HEK293 (cell line): ENCODE results near the gene COPS2.

Experiments
- CTCF ChIA-PET: fragments of 350-600 bp; formaldehyde crosslinking; extraction: SDS; loops from one replicate; lab custom pipeline; 2021; ENCODE audit warnings: antibody characterized with exemption; lab: Yijun Ruan, JAX
- POLR2A ChIA-PET: fragments of 300-600 bp; formaldehyde crosslinking; extraction: SDS; loops from one replicate; lab custom pipeline; 2020; ENCODE audit warnings: antibody characterized with exemption, inconsistent platforms; lab: Yijun Ruan, JAX
- H3K27ac ChIP-seq: fragments of 200-500 bp; sonication (Bioruptor generic); 2 replicates; pipeline ENCODE4 v1.5.1; 2014; ENCODE audit warnings: low read depth, low read length, control low read depth, inconsistent platforms; ENCODE audit errors: extremely low read depth
- H3K36me3 ChIP-seq, 2 experiments: fragments of 200-500 bp in 1 of 2; sonication (Bioruptor generic) in 1 of 2; 1 replicate in 1 of 2; 2 replicates in 1 of 2; pipeline ENCODE4 v1.5.1; 2014 to 2017; ENCODE audit warnings: inconsistent platforms in 2 of 2, low read length in 2 of 2; ENCODE audit not compliant: control insufficient read depth in 2 of 2, insufficient read depth in 1 of 2
- H3K4me1 ChIP-seq: fragments of 200-500 bp; sonication (Bioruptor generic); 2 replicates; pipeline ENCODE4 v1.5.1; 2014; ENCODE audit warnings: mild to moderate bottlenecking, low read length, inconsistent platforms; ENCODE audit not compliant: control insufficient read depth, insufficient read depth
- H3K4me3 ChIP-seq: 2 replicates; pipeline ENCODE4 v1.5.1; 2011; ENCODE audit warnings: low read depth, mild to moderate bottlenecking, control low read depth, low read length, moderate library complexity
- H3K9me3 ChIP-seq: fragments of 200-500 bp; sonication (Bioruptor generic); 2 replicates; pipeline ENCODE4 v1.5.1; 2014; ENCODE audit warnings: low read depth, low read length, inconsistent platforms; ENCODE audit not compliant: control insufficient read depth, insufficient read depth
- AEBP2 ChIP-seq: fragments of 450-650 bp; formaldehyde crosslinking; IDR thresholded peaks from 2 replicates; pipeline ENCODE4 v1.5.1; 2016; ENCODE audit warnings: missing biosample characterization, missing genetic modification characterization, borderline replicate concordance
- FEZF1 ChIP-seq: fragments of 450-650 bp; formaldehyde crosslinking; IDR thresholded peaks from 2 replicates; pipeline ENCODE4 v1.5.1; 2016; ENCODE audit warnings: missing biosample characterization, missing genetic modification characterization
- GFI1B ChIP-seq: fragments of 450-650 bp; formaldehyde crosslinking; IDR thresholded peaks from 2 replicates; pipeline ENCODE4 v1.5.1; 2016; ENCODE audit warnings: missing biosample characterization, missing genetic modification characterization
- HOXA7 ChIP-seq: sonication (generic); formaldehyde crosslinking; IDR thresholded peaks from 2 replicates; pipeline ENCODE4 v1.8.1; 2022; ENCODE audit warnings: missing genetic modification reagents, borderline replicate concordance
- KLF9 ChIP-seq: fragments of 450-650 bp; formaldehyde crosslinking; IDR thresholded peaks from 2 replicates; pipeline ENCODE4 v1.5.1; 2016; ENCODE audit warnings: missing biosample characterization, missing genetic modification characterization, low read depth
- MEIS1 ChIP-seq: sonication (generic); formaldehyde crosslinking; IDR thresholded peaks from 2 replicates; pipeline ENCODE4 v1.8.1; 2022; ENCODE audit warnings: missing genetic modification reagents, mild to moderate bottlenecking, borderline replicate concordance
- MYNN ChIP-seq: fragments of 450-650 bp; formaldehyde crosslinking; IDR thresholded peaks from 2 replicates; pipeline ENCODE4 v1.5.1; 2016; ENCODE audit warnings: missing biosample characterization, missing genetic modification characterization, borderline replicate concordance
- OSR2 ChIP-seq: fragments of 450-650 bp; formaldehyde crosslinking; IDR thresholded peaks from 2 replicates; pipeline ENCODE4 v1.5.1; 2016; ENCODE audit warnings: missing biosample characterization, missing genetic modification characterization
- RBAK ChIP-seq: fragments of 450-650 bp; formaldehyde crosslinking; IDR thresholded peaks from 2 replicates; pipeline ENCODE4 v1.5.1; 2016; ENCODE audit warnings: missing biosample characterization, missing genetic modification characterization
- SP2 ChIP-seq: fragments of 450-650 bp; formaldehyde crosslinking; IDR thresholded peaks from 2 replicates; pipeline ENCODE4 v1.5.1; 2016; ENCODE audit warnings: missing biosample characterization, missing genetic modification characterization
- SP3 ChIP-seq: fragments of 450-650 bp; formaldehyde crosslinking; IDR thresholded peaks from 2 replicates; pipeline ENCODE4 v1.5.1; 2016; ENCODE audit warnings: missing biosample characterization, missing genetic modification characterization
- ZBTB10 ChIP-seq: fragments of 450-650 bp; formaldehyde crosslinking; IDR thresholded peaks from 2 replicates; pipeline ENCODE4 v1.5.1; 2016; ENCODE audit warnings: missing biosample characterization, missing genetic modification characterization
- ZBTB49 ChIP-seq: fragments of 450-650 bp; formaldehyde crosslinking; IDR thresholded peaks from 2 replicates; pipeline ENCODE4 v1.5.1; 2016; ENCODE audit warnings: missing biosample characterization, missing genetic modification characterization, low read depth
- ZNF146 ChIP-seq: fragments of 450-650 bp; formaldehyde crosslinking; IDR thresholded peaks from 2 replicates; pipeline ENCODE4 v1.5.1; 2016; ENCODE audit warnings: missing biosample characterization, missing genetic modification characterization
- ZNF174 ChIP-seq: fragments of 450-650 bp; formaldehyde crosslinking; IDR thresholded peaks from 2 replicates; pipeline ENCODE4 v1.5.0; 2017; ENCODE audit warnings: missing biosample characterization, mild to moderate bottlenecking, missing genetic modification characterization
- ZNF18 ChIP-seq: fragments of 450-650 bp; formaldehyde crosslinking; IDR thresholded peaks from 2 replicates; pipeline ENCODE4 v1.5.1; 2016; ENCODE audit warnings: missing biosample characterization, missing genetic modification characterization
- ZNF221 ChIP-seq: fragments of 450-650 bp; formaldehyde crosslinking; IDR thresholded peaks from 2 replicates; pipeline ENCODE4 v1.5.1; 2017; ENCODE audit warnings: missing biosample characterization, missing genetic modification characterization, borderline replicate concordance
- ZNF26 ChIP-seq: fragments of 450-650 bp; formaldehyde crosslinking; IDR thresholded peaks from 2 replicates; pipeline ENCODE4 v1.5.1; 2016; ENCODE audit warnings: missing biosample characterization, missing genetic modification characterization
- ZNF311 ChIP-seq: fragments of 450-650 bp; formaldehyde crosslinking; IDR thresholded peaks from 2 replicates; pipeline ENCODE4 v1.5.1; 2017; ENCODE audit warnings: missing biosample characterization, missing genetic modification characterization, borderline replicate concordance
- ZNF544 ChIP-seq: fragments of 450-650 bp; formaldehyde crosslinking; IDR thresholded peaks from 2 replicates; pipeline ENCODE4 v1.5.0; 2017; ENCODE audit warnings: missing biosample characterization, missing genetic modification characterization
- ZNF561 ChIP-seq: fragments of 450-650 bp; IDR thresholded peaks from 2 replicates; pipeline ENCODE4 v1.5.1; 2018; ENCODE audit warnings: missing biosample characterization, missing genetic modification characterization, borderline replicate concordance
- ZNF645 ChIP-seq: fragments of 450-650 bp; formaldehyde crosslinking; IDR thresholded peaks from 2 replicates; pipeline ENCODE4; 2016; ENCODE audit warnings: missing biosample characterization, missing genetic modification characterization
- ZNF785 ChIP-seq: fragments of 450-650 bp; formaldehyde crosslinking; IDR thresholded peaks from 2 replicates; pipeline ENCODE4 v1.5.1; 2016; ENCODE audit warnings: missing biosample characterization, missing genetic modification characterization
- ZSCAN30 ChIP-seq: fragments of 450-650 bp; IDR thresholded peaks from 2 replicates; pipeline ENCODE4 v1.5.1; 2018; ENCODE audit warnings: missing biosample characterization, mild to moderate bottlenecking, missing genetic modification characterization, moderate library complexity

Gene COPS2

GRCh38 chr15:49196856-49197255 lies 41.5 kb upstream of the COPS2 start:
- Histone ChIP-seq H3K36me3 (no peaks in the 10 kb centered on the region), H3K4me1 (peaks cover 7% of the 10 kb centered on the region), H3K27ac (no peak overlapping the region), H3K9me3 (no peaks in the 10 kb centered on the region), H3K4me3 (no peak overlapping the region)
- CTCF ChIA-PET: no interaction called here
- POLR2A ChIA-PET: no interaction called here
- no peak for TF ChIP-seq OSR2
- TF ChIP-seq AEBP2 (tag by site-specific recombination): no peak
- no peak for TF ChIP-seq KLF9 (tag by site-specific recombination)
- TF ChIP-seq GFI1B: no peak
- no peak for TF ChIP-seq MEIS1 (CRISPR knock-in tag)
- no peak for TF ChIP-seq ZNF561 (tag by site-specific recombination)
- no peak for TF ChIP-seq ZNF311 (tag by site-specific recombination)
- no peak for TF ChIP-seq HOXA7 (CRISPR knock-in tag)
- no peak for TF ChIP-seq ZBTB49 (tag by site-specific recombination)
- TF ChIP-seq ZNF146: no peak
- TF ChIP-seq ZBTB10 (tag by site-specific recombination): no peak
- TF ChIP-seq RBAK (tag by site-specific recombination): no peak
- TF ChIP-seq ZNF645 (tag by site-specific recombination): no peak
- no peak for TF ChIP-seq ZNF544

GRCh38 chr15:49191892-49192291 lies 36.5 kb upstream of the COPS2 start:
- no peaks in the 10 kb centered on the region for H3K36me3 ChIP-seq
- CTCF ChIA-PET: no interaction called here
- TF ChIP-seq FEZF1 (tag by site-specific recombination) (no peak), ZNF174 (tag by site-specific recombination) (no peak), ZNF26 (tag by site-specific recombination) (no peak), ZNF18 (no peak), ZNF785 (tag by site-specific recombination) (no peak), ZSCAN30 (no peak), SP3 (tag by site-specific recombination) (no peak), MYNN (tag by site-specific recombination) (no peak), SP2 (tag by site-specific recombination) (no peak), ZNF221 (no peak), KLF9 (tag by site-specific recombination) (no peak)
- TF ChIP-seq, all 188 proteins: peak for 0

More at GRCh38 chr15:49191892-49192291, 36.5 kb upstream of the COPS2 start:
- Histone ChIP-seq H3K9me3 (no peaks in the 10 kb centered on the region), H3K4me1 (peaks cover 7% of the 10 kb centered on the region; the same call in 1 of the 2 replicates), H3K27ac (no peak overlapping the region), H3K4me3 (no peak overlapping the region)
- POLR2A ChIA-PET: no interaction called here
